ENCODE measurements around the gene PPP1R12B.
"Not testable (repeated sequence)": the region's sequence is repeated elsewhere in the genome, so short reads cannot be mapped to it uniquely, and the experiment has no call there.

The PPP1R12B gene

GRCh38 chr1:202551683-202552082 is 203.2 kb downstream of the PPP1R12B start:
- no peak for DNase-seq (ENCODE audit: low read depth in 2 of 3, low spot score in 1 of 3)

- DNase-seq (ENCODE audit: low read depth in 2 of 3, low spot score in 1 of 3), result not testable (repeated sequence)
Measured at GRCh38 chr1:202552615-202553014, 204.1 kb downstream of the PPP1R12B start.

- not testable (repeated sequence) for DNase-seq (ENCODE audit: low read depth in 2 of 3, low spot score in 1 of 3)
Measured at GRCh38 chr1:202553078-202553477, 204.6 kb downstream of the PPP1R12B start.

- DNase-seq (ENCODE audit: low read depth in 2 of 3, low spot score in 1 of 3), result no peak
Measured at GRCh38 chr1:202553560-202554038, 205.1 kb downstream of the PPP1R12B start.

GRCh38 chr1:202554619-202555018 is 206.1 kb downstream of the PPP1R12B start:
- not testable (repeated sequence) for DNase-seq (ENCODE audit: low read depth in 2 of 3, low spot score in 1 of 3)

- DNase-seq (ENCODE audit: low read depth in 2 of 3, low spot score in 1 of 3), result not testable (repeated sequence)
Measured at GRCh38 chr1:202556037-202556436, 207.5 kb downstream of the PPP1R12B start.

- DNase-seq (ENCODE audit: low read depth in 2 of 3, low spot score in 1 of 3), result not testable (repeated sequence)
Measured at GRCh38 chr1:202557662-202558061, 209.2 kb downstream of the PPP1R12B start.

- no peak for DNase-seq (ENCODE audit: low read depth in 2 of 3, low spot score in 1 of 3)
Measured at GRCh38 chr1:202561240-202561639, 212.7 kb downstream of the PPP1R12B start.

- DNase-seq (ENCODE audit: low read depth in 2 of 3, low spot score in 1 of 3), result no peak
Measured at GRCh38 chr1:202561726-202562443, 213.4 kb downstream of the PPP1R12B start.

GRCh38 chr1:202562444-202563060 is 214.1 kb downstream of the PPP1R12B start:
- DNase-seq (ENCODE audit: low read depth in 2 of 3, low spot score in 1 of 3), result no peak

- no peak for DNase-seq (ENCODE audit: low read depth in 2 of 3, low spot score in 1 of 3)
Measured at GRCh38 chr1:202563818-202564217, 215.3 kb downstream of the PPP1R12B start.

GRCh38 chr1:202564958-202565495 is 216.5 kb downstream of the PPP1R12B start:
- DNase-seq (ENCODE audit: low read depth in 2 of 3, low spot score in 1 of 3), result no peak

- DNase-seq (ENCODE audit: low read depth in 2 of 3, low spot score in 1 of 3), result no peak
Measured at GRCh38 chr1:202565890-202566602, 217.5 kb downstream of the PPP1R12B start.

GRCh38 chr1:202567738-202568137 is 219.2 kb downstream of the PPP1R12B start:
- DNase-seq (ENCODE audit: low read depth in 2 of 3, low spot score in 1 of 3), result no peak

- no peak for DNase-seq (ENCODE audit: low read depth in 2 of 3, low spot score in 1 of 3)
Measured at GRCh38 chr1:202568410-202568809, 219.9 kb downstream of the PPP1R12B start.

GRCh38 chr1:202568826-202569225 is 220.3 kb downstream of the PPP1R12B start:
- DNase-seq (ENCODE audit: low read depth in 2 of 3, low spot score in 1 of 3), result no peak

GRCh38 chr1:202569393-202570322 is 221.2 kb downstream of the PPP1R12B start:
- DNase-seq (ENCODE audit: low read depth in 2 of 3, low spot score in 1 of 3), result no peak

GRCh38 chr1:202571719-202572339 is 223.3 kb downstream of the PPP1R12B start:
- DNase-seq (ENCODE audit: low read depth in 2 of 3, low spot score in 1 of 3), result peak in 1 of 3 donors; percentile 17

- DNase-seq (ENCODE audit: low read depth in 2 of 3, low spot score in 1 of 3), result no peak
Measured at GRCh38 chr1:202572867-202573266, 224.4 kb downstream of the PPP1R12B start.

Measured in stimulated activated CD4-positive, alpha-beta T cell treated with anti-CD3 and anti-CD28 coated beads, Interleukin-12 subunit alpha, Interleukin-12 subunit beta, amount 100 ng/mL, for 48 hours (primary cell).